Stimulated activated CD4-positive, alpha-beta T cell treated with anti-CD3 and anti-CD28 coated beads, Interleukin-12 subunit alpha, Interleukin-12 subunit beta, amount 100 ng/mL, for 4 hours (primary cell): ENCODE measurements around the gene PSMG3.

ENCODE experiments used
- DNase-seq: peaks from one replicate; pipeline ENCODE4 v3.0.0-alpha.2; 2020

Gene PSMG3

DNA sequence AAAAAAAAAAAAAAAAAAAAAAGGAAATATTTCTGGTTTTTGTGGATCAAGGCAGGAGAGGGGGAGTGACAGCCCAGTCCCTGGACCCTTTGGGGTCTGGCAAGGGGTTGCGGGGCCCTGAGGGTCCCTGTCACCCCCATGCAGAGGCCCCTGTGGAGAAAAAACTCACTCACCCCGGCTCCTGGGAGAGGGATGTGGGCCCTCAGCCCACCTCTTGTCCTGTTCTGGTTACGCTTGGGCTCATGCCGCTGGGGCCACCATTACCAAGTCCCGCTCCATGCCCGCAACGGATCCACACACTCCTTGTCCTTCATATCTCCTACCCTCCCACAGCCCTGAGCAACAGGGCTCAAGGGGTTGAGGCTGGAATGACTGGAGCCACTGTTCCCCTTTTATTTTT lies 12.8 kb downstream of the PSMG3 start:
- no peak for DNase-seq

DNA sequence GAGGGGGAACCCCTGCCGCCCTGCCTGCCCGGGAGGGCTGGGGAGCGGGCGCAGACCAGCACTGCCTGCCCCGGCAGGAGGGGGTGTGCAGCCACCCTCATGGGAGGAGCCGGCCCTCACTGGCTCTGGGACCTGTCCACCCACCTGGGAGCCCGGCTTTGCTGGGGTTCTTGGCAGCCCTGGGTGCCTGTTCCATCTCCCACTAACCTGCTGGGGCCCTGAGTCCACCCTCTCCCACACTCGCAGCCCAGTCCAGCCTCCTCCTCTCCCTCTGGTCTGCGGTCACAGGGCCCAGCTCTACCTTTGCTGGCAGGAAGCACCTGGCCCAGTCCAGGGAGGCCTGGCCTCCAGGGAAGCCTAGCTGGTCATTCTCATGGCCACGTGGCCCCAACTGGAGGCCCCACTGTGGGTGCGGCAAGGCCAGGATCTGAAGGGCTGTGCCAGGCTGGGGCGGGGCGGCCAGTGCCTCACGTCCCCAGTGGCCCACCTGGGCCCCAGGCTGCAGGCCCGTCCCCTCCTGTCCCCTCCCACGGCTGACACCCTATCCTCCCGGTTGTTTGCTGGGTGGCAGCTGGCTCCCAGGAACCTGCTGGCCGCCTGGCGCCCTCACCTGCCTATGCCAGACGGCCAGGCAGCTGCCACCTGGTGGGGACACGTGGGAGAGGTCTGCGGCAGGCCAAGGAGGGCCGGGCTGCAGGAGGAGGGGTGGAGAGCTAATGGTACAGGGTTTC lies 13.9 kb downstream of the PSMG3 start, which contains the start of gene TMEM184A:
Gene TMEM184A (minus strand): TSS at position 393 of the 731 bp plus-strand sequence. CDS start 721 bp downstream, outside the sequence.
- DNase-seq, result peak; percentile 41

DNA sequence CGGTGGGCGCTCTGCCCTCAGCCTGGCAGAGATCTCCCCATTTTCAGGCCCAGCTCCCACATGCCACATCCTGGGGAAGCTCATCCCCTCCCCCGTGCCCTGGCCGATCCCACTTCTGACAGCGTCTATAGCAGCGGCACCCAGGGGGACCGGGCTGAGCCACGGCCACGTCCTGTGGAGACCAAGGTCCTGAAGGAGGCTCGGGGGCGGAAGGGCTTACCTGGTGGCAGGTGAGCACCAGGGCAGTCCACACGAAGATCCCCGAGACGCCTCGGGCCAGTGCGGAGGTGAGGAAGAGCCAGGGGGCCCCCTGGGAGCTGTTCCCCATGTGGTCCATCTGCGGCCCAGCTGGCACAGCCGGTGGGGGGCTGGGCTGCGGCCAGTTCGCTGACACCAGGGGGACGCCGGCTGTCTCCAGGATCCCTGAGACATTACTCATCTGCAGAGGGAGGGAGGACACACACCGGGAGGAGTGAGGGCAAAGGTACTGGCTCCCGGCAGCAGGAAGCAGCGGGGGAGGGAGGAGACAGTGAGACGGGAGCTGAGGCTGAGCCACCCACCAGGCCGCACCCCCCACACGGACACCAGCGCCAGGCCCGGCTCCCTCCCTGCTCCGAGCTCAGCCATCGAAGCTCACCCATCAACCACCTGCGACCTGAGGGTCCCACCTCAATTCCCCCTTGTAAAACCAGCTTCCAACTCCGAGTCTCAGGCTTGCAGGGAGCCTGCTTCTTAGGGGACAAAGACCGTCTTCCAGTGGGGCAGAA lies 14.6 kb downstream of the PSMG3 start:
- DNase-seq, result no peak

DNA sequence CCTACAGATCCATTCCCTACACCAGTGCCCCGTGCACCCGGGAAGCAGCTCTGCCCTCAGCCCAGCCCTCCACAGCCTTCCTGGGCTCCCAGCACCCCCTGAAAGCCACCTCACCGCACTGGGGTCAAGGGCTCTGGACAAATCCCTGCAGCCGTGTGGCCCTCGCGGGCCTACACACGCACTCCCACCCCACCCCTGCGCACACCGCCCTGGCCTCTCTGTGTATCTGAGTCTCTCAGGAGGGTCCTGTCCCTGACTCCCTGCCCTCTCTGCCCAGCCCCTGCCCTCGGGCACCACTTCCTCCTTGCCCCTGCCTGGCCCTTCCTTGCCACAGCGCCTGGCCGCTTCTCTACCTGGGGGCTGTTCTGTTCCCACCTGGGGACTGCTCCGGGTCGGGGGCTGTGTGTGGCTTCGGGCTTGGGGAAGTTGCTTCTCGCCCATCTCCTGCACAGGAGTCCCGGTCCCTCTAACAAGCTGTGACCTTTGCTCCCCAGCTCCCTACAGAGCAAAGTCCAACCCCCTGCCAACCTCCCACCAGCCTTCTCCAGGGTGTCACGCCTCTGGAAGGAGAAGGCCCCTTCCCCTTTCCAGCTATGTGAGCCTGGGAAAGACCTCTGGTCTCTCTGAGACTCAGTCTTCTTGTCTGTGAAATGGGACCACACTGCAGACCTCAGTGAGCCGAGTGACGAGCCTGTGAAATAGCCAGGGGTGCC lies 15.3 kb downstream of the PSMG3 start:
- DNase-seq, result no peak

DNA sequence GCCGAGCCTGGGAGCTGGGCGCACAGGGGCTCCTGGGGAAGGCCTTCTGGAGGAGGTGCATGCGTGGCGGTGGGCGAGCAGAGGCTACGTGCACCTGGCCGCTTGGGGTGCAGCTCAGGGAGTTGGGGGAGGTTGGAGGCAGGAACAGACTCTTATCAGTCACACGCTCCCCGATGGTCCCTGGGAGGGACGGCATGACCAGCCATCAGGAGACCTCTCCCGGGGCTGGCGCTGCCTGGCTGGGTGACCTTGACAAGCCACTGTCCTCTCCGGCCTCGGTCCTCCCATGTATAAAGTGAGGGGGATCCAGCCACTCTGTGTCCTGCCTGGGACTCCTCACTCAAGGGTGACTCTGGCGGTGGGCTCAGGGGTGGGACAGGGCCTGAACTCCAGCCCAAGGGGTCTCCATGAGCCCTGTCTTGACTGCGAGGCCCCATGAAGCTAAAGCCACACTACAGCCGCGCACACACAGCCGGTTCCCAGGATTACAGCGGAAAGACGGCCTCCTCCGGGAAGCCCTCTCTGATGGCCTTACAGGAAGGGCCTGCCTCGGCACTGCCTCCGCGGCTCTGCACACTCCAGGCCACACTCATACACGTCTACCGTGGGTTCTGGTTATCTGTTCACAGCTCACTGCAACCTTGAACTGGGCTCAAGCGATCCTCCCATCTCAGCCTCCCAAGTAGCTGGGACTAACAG lies 16.2 kb downstream of the PSMG3 start:
- DNase-seq, result no peak

DNA sequence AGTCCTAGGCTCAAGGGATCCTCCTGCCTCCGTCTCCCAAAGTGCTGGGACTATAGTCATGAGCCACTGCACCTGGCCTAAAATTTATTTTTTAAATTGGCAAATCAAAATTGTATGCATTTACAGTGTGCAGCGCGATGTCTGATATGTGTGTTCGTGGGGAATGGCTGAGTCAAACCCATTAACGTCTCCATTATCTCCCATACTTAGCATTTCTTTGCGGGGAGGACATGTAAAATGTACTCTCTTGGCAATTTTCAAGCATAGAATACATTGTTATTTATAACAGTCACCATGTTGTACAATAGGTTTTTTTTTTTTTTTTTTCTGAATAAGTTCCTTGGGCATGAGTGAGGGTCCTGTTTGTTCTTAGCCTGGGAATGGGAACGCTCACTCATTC lies 17.6 kb downstream of the PSMG3 start:
- no peak for DNase-seq

DNA sequence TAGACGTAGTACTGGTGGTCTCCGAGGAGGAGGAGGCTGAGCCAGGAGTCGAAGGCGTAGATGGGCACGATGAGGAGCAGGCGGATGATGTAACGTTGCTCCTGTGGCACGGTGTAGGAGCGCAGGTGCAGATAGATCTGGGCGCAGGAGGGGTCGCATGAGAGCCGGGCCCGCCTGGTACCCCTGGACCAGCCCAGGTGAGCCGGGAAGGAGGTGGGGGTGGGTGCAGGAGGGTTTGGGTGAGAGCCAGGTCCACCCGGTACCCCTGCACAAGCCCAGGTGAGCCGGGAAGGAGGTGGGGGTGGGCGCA lies 19.0 kb downstream of the PSMG3 start:
- no peak for DNase-seq

DNA sequence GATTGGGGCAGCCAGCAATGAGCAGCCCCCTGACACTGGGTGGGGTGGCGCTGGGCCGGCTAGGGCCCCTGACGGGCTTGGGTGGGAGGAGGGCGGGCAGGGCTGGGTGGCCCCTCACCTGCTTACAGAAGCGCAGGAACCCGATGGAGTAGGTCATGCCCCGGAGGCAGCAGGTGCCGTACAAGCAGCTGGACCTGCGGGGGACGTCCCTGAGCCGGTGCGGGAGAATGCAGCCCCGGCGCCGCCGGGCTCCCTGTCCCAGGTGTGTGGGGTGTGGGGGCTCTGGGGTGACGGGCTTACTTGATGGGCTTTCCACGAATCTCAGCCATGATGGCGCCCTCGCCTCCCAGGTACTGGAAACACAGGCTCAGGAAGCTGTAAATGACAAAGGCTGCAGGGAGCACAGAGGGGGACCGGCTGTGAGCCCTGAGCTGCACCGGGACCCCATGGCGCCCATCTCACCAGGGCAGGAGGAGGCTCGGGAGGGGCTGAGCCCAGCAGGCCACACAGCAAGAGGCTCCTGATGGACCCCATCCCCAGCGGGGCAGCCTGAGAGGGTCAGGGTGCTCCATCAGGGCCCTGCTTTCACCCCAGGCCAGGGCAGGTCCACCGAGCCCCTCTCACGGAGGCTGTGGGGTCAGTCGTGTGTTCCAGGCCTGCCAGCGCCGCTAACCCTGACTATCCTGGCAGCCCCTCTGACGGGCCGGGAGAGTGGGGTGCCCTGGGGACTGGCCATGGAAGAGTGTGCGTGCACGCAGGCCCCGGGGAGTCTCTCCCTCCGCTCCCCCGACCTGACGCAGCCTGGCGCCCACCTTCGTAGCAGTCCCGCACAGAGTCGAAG lies 19.6 kb downstream of the PSMG3 start:
- DNase-seq, result no peak

DNA sequence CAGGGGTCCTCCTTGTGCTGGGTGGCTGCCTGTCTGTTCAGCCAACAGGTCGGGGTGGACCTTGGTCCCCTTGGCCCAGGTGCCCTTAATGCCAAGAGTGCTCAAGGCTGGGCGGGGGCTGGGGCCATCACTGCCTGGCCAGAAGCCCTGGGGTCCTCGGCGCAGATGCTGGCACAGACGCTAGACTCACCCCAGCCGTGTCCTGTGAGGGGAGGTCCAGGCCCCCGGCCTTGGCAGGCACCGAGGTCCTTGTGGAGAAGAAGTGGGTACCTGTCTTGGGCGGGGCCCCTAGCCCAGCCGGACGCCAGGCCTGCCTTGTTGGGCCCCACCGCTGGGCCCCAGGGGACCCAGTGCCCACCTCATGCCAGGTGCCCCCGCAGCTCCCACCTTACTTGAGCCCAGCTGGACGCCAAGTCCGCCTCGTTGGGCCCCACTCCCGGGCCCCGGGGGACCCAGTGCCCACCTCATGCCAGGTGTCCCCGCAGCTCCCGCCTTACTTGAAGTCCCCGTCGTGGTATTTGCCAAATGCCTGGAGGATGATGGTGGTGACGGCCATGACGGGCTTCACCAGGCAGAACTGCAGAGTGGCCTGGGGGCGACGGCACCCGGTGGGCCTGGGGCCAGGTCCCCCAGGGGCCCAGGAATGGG lies 20.4 kb downstream of the PSMG3 start:
- DNase-seq, result no peak

DNA sequence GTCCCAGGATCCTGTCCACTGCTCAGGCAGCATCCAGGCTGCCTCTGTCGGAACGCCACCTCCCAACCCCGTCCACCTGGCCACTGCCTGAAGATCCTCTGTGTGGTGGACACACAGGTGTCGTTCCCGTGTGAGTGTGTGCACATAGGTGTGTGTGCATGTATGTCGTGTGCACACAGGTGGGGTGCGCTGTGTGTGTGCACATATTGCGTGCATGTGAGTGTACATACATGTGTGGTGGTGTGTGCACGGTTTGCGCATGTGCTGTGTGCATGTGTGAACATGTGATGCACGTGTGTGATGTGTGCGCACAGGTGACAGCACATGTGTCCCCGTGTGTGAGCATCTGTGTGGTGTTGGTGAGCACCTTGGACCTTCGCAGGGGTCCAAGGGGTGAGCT lies 20.9 kb downstream of the PSMG3 start:
- no peak for DNase-seq

DNA sequence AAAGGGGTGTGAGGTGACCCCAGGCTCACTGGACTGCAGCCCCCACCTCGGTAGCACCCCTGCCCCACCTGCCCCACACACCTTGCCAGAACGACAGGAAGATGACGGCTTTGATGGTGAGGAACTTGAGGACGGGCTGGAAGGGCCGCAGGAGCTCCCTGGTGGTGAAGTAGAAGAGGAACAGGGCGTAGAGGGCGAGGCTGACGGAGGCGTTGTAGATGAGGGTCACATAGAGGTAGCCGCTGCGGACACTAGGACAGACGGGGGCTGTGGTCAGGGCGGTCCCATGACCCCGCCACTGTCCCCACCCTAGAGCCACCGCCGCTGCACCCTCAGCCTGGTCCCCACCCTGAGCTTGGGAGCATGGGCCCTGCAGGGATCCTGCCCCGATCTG lies 21.4 kb downstream of the PSMG3 start:
- no peak for DNase-seq

DNA sequence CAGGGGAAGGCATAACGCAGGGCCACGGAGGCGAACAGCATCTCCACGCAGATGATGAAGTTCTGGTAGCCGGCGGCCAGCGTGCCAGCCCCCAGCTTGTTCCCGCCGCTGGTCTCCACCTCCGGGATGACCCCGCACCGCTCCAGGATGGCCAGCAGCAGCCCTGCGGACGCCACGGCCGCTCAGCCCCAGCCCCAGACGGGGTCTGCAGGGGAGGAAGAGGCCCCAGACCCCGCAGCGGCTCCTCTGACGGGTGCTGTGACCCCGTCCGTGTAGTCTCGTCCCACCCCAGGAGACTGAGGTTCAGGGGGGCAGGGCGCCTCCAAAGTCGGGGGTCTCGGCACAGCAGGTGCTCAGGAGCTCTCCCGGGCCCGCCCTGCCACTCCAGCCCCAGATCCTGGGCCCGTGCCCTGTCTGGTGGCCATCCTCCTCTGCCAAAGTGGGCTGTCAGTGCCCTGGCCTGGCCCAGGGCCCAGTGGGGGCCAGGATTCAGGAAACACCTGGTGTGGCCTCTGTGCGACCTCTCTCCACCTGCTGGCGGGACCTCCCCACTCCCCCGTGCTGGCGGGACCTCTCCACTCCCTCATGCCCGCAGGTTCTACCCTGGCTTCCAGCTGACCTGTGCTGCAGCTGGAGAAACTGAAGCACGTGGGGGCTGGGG lies 21.9 kb downstream of the PSMG3 start:
- DNase-seq, result no peak

DNA sequence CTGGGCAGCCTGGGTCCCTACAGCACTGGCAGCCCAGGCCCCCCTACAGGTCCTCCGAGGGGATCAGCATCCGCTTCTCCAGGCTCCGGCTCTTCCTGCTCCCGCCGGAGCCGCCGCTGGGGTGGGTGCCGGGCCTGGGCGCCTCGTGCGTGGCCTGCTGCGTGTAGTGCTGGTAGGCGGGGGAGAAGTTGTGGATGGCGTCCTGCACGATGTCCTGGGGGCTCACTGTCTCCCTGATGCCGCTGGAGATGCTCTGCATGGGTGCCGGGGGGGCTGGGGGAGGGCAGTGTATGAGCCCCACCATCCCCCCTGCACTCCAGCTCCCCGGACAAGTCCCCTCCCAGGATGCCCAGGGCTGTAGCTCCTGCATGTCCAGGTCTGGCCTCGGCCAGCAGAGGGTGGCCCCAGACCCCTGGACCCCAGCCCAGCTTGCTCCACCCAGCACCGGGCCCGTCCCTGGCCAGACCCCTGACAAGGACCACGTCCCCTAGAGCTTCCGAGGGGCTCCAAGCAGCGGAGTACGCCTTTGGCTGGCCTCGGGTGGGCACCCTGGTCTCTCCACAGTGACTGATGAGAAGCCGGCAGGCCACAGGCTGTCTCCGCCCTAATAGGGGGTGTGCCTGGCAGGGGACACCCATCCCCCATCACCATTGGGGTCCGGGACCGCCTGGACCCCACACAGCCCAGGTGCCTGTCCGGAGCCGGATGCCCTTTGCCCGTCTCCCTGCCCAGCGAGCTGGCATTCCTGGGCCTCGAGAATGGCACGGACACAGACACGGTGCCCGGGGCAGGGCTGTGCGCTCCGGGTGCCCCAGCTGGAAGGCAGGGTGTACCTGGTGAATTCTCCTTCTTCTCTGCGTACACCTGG lies 22.7 kb downstream of the PSMG3 start:
- no peak for DNase-seq

DNA sequence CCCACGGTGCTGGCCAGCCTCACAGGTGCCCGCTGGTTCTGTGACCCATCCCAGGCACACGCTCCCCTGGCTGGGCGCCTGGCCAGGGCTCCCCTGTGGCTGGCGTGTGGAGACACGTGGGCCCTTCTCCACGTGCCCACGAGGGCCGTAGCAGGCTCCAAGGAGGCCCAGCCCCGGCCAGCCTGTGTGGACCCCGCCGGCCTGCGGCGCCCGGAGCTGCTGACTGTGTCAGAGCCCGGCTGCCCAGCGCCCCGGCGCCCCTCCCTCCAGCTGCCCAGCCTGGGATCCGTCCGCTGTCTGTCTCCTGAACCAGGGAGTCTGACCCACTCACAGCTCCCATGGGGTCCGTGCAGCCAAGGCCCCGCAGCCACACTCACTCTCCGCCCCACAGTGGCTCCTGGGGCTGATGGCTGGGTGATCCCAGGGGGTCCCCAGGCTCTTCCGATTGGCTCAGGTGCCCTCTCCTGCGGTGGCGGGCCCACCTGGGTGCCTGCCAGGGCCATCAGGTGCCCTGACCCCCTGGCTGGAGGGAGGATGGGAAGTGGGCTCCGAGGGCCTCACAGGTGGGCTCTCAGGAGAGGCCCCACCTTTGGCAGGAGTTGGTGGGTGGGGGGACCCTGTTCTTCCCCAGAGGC lies 23.4 kb downstream of the PSMG3 start:
- no peak for DNase-seq

DNA sequence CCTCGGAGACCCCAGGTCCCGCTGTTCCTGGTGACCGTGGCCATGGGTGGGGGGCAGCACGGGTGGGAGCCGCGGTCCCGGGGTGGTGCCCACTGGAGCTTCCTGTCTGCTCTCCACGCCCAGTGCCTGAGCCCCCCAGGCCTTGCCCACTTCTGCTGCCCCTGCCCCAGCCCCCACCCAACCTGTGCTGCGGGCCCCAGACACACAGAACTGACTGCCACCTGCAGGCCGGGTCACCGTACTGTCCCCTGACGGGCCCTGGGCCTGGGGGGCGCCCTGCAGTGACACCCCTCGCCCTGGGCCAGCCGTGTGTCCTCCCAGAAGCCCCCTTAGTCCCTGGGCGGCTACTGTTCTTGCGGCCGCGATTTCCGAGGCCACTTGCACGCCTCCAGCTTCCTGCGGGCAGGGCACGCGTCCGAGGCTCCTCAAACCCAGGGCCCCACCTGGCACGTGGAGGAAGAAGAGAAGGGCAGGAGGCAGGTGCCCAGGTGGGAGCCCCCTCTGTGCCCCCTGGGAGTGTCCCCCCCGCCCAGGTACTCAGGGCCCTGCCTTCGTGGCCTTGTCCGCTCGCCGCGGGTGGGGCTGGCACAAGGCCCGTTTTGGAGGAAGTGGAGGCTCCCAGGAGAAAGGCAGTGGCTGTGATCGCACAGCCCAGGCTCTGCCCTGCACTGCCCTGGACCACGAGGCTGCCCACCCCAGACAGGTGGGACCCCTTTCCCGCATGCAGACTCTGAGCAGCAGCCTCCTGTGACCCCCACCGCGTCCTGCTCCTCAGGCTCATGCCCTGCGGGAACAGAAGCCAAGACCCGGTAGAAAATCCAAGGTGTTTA lies 24.2 kb downstream of the PSMG3 start:
- DNase-seq, result no peak

DNA sequence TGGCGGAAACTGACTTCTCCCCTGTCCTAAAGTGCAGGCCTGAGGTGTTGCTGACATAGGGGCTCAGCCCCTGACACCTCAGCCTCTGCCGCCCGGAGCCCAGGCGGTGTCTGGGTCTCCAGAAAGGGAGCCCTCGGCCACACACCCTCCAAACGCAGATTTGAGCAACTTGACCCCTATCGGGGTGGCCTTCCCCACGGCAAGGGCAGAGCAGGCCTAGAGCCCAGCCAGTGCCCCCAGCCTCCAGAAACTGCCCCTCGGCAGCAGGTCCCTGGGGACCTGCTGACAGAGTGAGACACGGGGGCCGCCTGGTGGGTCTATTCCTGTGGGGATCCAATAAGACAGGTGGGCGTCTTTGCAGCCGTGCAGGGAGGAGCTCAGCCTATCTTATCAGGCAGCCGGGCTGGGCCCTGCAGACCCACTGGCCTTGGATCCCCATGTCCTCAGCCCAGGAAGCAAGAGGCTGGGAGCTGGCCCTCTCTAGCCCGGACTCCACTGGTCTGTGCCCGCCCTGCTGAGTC lies 24.9 kb downstream of the PSMG3 start:
- no peak for DNase-seq

DNA sequence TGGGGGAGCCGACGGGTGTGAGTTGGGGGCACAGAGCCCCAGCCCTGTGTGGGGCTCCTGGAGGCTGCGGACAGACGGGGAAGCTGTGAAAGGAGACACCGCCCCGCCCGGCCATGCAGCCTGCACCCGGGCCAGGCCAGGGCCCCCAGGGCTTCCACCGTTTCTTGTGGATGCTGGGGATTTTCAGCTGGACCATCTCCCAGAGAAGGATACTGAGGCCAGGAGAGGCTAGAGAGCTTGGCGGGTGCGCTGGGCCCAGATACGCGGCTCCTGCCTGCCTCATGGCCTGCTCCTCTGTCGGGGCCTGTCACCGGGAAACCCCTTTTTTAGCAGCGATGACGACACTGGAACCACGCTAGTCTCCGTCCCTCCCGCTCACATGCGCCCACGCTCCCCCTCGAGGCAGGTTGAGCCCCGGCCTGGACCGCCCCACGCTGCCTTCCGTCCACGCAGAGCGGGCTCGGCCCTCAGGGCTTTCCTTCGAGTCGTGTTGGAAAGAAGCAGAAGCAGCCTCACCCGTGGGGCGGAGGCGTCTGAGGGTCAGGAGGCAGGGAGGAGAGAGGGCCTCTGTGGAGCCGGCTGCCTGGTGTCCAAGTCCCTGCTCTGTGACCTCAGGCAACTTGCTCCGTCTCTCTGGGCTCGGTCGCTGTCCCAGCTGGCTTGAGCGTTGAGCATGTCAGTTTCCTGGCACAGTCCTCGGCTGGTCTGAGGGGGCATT lies 25.5 kb downstream of the PSMG3 start:
- no peak for DNase-seq

DNA sequence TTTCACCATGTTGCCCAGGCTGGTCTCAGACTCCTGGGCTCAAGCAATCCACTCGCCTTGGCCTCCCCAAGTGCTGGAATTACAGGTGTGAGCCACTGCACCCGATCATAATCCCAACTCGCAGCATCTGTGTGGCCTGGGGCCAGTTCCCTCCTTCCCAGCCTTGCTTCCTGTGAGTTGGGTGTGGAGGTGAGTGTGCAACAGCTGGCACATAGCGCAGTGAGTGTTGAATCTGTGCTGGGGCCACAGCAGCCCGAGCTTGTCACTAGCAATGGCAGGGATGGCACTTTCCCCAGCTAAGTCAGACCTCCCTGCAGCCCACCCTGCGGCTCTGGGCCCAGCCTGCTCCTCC lies 26.0 kb downstream of the PSMG3 start:
- no peak for DNase-seq
